GM21526 (cell line): ENCODE data around the gene AFF2.

Experiments used
- ATAC-seq: cut with Tn5 transposase; IDR thresholded peaks from one replicate; pipeline ENCODE4 v1.9.1; 2021; ENCODE audit warnings: moderate library complexity; ENCODE audit not compliant: unreplicated experiment, low FRiP score

The AFF2 gene

DNA sequence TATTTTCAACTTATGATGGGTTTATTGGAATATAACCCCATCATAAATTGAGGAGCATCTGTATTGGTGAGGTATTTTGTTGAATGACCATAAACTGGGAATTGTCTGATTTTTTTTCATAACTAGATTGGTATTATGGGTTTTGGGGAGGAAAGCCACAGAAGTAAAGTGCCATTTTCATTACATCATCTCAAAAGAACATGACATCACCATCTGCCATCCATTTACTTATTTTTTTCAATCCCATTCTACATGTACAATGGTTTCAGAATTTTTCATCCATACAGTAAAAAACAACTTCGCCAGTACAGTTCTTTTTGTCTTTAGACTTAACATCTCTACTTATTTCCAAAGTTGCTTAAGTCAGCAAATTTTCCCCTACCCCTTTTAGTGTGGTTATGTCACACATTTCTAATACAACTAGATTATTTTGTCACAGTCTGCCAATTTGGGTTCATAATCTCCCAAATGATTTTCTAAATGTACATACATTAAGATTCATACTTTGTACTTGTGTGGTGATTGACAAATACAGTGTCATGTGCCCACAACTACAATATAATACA is 545.3 kb downstream of the AFF2 start:
- ATAC-seq, result no peak
